HG03039 (cell line): ENCODE results near the gene SEL1L2.
"Not testable (repeated sequence)": the region's sequence is repeated elsewhere in the genome, so short reads cannot be mapped to it uniquely, and the experiment has no call there.

ENCODE experiments used
- ATAC-seq: cut with Tn5 transposase; IDR thresholded peaks from one replicate; pipeline ENCODE4 v1.9.1; 2021; ENCODE audit warnings: mild to moderate bottlenecking, moderate library complexity; ENCODE audit not compliant: unreplicated experiment

The SEL1L2 gene, protein sequence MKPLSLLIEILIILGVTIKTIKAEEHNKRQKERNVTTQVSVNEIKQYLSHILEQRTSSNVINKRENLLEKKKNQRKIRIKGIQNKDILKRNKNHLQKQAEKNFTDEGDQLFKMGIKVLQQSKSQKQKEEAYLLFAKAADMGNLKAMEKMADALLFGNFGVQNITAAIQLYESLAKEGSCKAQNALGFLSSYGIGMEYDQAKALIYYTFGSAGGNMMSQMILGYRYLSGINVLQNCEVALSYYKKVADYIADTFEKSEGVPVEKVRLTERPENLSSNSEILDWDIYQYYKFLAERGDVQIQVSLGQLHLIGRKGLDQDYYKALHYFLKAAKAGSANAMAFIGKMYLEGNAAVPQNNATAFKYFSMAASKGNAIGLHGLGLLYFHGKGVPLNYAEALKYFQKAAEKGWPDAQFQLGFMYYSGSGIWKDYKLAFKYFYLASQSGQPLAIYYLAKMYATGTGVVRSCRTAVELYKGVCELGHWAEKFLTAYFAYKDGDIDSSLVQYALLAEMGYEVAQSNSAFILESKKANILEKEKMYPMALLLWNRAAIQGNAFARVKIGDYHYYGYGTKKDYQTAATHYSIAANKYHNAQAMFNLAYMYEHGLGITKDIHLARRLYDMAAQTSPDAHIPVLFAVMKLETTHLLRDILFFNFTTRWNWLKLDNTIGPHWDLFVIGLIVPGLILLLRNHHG

DNA sequence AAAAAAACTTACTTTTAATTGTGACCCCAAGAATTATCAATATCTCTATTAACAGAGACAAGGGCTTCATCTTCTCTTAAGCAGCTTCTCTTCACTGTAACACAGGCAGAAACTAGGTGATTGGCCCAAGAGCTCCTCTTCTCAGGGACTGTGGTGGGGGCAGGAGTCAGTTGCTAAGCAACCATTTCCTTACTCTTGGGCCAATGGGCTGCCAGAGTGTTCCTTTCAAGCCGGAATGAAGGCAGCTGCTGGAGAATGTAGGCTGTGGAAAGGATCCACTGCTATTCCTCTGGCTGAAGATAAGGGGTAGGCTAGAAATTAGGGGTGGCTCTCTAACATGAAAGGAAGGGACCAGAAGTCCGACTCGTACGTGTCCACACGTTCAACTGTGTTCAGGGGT, at the start of gene SEL1L2:
Gene SEL1L2, minus strand, starts transcription at position 150 of the 400 bp plus-strand sequence. Its CDS starts 80 bp downstream, at position 70.
- no peak for ATAC-seq

DNA sequence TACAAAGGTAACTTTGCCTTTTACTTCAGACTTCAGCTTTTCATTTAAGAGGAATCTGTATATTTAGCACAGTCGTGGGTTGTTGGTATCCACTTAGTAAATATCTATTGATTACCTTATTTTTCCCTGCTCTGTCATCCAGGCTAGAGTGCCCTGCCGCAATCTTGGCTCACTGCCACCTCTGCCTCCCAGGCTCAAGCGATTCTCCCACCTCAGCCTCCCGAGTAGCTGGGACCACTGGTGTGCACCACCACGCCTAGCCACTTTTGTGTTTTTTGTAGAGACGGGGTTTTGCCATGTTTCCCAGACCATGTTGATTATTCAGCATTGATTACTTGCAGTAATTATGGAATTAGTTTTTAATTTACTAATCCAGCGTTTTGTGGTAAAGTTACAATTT, 46.2 kb upstream of the SEL1L2 start:
- ATAC-seq, result no peak

DNA sequence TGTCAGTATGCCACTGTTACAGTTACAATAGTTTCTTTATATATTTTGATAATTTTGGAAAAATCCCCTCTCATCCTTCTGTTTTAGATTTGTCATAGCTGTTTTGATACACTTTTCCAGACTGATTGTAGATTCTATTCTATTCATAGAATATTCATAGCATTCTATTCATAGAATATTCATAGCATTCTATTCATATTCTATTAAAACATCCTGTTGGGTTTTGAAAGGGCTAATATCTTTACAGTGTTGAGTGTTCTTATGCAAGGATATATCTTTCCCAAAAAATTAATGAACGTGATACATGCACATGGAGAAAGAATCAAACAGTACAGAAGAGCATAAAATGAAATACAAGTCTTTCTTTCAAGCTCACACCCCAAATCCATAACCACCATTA, 42.9 kb upstream of the SEL1L2 start:
- ATAC-seq, result no peak

DNA sequence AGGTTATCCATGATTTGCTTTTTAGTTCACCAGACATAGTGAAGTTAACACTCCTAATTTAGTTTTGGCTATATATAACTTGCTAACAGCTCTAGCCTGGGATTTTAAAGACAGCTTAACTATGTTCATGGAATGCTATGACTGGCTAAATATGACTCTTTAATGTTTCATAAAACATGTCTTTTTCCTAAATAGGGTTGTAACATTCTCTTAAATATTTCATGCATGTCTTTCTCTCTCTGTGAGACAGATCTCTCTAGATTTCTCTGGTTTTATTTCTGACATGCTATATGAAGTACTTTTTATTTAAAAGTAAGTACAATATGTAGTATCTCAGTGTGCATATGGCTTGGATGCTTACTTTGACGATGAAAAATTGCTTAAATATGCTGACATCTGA, 40.6 kb upstream of the SEL1L2 start:
- ATAC-seq, result no peak

DNA sequence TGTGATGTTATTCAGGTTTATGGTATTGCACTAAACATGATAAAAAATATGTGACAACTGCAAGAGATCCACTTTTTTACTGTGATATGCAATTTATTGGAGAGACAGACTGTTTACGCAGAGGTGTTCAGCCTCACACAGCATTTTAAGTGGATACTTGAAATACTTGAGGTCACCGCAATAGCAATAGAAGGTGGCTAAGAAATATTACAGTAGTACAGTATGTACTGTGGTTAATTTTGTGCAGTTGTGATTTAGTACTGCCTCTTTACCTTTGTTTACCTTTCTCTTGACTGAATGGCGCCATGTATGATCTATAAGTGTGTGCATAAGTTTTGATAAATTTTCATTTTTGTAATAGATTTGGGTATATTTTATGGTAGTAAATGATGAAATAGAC, 22.3 kb upstream of the SEL1L2 start:
- ATAC-seq, result no peak

DNA sequence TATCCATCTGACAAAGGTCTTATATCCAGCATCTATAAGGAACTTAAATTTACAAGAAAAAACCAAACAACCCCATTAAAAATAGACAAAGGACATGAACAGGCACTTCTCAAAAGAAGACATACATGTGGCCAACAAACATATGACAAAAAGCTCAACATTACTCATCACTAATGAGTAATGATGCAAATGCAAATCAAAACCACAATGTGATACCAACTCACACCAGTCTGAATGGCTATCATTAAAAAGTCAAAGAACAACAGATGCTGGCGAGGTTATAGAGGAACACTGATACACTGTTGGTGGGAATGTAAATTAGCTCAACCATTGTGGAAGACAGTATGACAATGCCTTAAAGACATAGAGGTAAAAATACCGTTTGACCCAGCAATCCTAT, 18.8 kb upstream of the SEL1L2 start:
- ATAC-seq, result no peak

DNA sequence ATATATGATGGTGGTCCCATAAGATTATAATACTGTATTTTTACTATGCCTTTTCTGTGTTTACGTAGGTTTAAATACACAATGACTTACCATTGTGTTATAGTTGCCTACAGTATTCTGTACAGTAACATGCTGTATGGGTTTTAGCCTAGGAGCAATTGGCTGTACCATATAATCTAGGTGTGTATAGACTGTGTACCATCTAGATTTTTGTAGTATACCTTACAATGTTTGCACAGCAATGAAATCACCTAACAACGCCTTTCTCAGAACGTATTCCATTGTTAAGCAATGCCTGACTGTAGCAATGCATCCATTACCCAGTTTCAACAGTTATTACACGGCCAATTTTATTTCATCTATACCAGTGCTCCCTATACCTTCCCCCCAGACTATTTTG, 15.6 kb upstream of the SEL1L2 start:
- ATAC-seq, result no peak

DNA sequence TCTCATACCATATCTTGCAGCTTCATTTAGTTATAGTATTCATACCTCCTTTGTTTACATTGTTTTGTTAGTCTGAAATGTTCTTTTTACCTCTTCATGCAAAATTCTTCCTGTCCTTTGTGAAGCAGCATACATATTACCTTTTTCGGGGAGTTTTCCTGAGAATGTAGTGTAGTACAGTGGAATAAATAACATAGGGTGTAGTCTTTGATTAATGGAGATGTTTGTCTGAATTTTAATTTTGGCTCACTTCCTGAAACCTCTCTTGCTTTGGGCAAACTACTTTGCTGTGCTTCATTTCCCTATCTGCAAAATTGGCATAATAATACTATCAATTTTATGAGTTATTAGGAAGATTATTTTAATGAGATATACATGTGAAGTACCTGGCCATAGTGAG, 10.5 kb upstream of the SEL1L2 start:
- no peak for ATAC-seq

DNA sequence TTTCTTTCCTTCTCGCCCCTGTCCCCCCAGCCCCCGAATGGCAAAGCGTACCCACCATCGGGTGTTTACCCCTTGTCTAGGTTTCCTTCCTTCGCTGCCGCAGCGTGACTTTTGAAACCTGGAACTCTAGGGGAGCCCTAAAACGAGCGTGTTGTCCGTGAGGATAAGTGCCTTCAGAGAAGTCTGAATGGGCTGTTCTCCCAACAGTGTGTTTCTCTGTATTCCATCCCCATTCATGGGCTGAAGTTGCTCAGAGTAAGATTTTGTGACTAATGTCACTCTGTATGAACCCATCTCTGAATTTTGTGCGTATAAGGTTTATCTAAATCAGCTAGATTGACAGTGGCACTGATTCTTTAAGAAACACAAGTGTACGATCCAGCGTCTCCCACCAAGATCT, 5.9 kb upstream of the SEL1L2 start:
- no peak for ATAC-seq

DNA sequence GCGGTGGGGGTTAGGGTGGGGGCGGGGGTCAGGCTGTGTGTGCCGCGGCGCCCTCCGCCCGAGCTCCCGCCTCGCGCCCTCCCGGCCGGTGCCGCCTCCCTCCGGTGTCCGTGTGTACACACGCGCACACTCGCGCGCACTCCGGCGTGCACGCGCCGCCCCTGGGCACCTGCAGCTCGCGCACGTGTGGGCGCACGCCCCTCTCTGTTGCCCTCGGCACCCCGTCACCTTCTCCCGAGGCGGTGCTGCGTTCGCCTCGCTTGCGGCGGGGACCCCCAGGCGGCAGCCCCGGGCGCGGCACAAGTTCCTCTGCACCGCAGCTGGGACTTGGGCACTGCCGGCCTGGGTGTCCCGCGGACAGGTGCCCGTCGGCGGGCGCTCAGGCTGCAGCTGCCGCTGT, 5.4 kb upstream of the SEL1L2 start:
- ATAC-seq, result no peak

DNA sequence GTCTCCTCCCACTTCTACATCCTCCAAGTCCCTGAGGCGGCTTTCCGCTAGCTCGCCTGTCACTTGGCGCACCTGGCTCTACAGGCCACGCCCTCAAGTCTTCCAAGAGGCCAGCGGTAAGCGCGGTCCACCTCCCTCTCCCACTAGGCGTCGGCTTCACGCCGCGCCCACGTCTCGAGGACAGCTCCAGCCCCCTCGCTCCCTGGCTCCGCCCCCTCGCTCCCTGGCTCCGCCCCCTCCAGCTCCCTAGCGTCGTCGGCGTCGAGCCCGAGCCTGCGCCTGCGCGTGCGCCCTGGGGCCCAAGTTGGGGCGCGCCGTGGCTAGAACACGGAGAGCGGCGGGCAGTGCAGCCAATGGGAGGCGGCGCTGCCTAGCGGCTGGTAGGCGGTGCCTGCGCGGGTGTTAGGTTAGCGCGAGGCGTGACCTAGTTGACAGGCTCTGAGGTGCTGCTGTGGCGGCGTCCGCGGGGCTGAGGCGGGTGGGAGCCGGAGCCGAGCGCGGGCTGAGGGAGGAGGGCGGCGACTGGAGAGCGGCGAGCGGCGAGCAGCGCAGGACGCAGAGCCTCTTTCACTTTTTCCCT, 4.8 kb upstream of the SEL1L2 start, which contains the start of gene MACROD2:
Gene MACROD2, plus strand, starts transcription at position 431 of the 580 bp plus-strand sequence.
- no peak for ATAC-seq

DNA sequence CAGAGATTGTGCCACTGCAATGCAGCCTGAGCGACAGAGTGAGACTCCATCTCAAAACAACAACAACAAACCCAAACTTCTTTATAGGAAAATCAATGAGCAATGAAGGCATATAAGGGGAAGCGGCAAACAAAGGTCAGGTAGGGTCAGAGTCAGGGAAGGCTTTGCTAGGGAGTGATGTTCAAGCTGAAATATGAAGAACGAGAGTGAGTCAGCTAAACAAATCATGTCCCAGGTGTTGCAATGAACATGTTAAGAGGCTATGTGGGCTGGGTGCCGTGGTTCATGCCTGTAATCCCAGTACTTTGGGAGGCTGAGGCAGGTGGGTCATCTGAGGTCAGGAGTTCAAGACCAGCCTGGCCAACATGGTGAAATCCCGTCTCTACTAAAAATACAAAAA, 1.5 kb upstream of the SEL1L2 start:
- not testable (repeated sequence) for ATAC-seq

DNA sequence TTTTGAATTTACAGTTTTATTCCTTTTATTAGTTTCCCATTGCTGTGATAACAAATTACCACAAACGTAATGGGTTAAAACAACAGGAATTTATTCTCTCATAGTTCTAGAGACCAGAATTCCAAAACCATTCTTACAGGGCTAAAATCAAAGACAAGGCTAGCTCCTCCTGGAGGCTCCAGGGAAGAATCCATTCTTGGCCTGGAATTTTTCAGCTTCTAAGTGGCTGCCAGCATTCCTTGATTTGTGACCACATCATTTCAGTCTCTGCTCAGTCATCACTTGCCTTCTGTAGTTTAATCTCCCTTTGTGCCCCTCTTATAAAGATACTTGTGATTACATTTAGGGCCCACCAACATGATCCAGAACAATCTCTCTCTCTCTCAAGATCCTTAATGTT, 897 bp upstream of the SEL1L2 start:
- ATAC-seq, result no peak

DNA sequence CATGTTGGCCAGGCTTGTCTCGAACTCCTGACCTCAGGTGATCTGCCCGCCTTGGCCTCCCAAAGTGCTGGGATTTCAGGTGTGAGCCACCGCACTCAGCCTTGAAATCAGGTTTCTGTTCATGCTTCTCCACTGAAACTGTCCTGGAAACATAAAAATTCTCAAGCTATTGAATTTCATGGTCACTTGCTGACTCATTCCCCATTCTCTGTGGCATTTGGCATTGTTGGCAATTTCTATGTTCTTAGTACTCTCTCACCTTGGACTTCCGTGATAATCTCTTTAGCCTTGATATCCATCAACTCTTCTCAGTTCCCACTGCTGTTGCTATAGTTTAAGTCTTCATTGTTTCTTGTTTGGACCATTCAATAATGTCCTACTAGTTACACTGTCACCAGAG, 6.2 kb downstream of the SEL1L2 start:
- no peak for ATAC-seq

DNA sequence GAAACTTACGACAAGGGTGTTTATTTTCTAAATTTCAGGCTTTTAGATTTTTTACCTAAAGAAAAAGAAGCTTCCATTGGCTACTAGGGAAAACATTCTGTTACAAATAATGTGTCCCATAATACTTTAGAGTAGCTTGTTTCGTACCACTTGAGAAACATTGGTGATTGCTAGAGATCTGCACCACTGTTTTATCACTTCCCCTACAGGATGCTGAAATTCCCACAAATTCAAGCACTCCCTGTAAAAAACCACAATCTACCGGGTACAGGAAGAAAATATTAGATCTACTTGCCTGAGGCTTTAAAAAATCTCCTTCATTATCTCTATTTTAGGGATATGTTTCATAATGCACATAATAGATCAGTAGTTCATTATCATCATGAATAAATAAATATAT, 29.9 kb downstream of the SEL1L2 start:
- ATAC-seq, result no peak

DNA sequence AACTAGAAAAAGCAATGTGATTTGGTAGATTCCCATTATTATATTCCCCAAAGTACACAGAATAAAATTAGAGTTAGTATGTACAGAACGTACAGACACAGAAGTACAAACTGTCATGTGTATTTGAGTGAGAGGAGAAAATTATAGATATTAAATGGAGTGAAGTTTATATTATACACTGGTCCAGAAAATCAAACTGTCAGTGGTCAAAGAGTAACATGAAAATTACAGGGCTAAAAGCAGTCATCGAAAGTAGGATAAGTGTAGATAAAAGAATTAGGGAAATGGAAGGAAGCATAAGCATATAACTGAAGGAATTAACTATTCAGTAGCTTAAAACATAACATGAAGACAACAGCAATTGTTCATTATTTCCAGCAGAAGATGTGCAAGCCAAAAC, 30.3 kb downstream of the SEL1L2 start:
- no peak for ATAC-seq

DNA sequence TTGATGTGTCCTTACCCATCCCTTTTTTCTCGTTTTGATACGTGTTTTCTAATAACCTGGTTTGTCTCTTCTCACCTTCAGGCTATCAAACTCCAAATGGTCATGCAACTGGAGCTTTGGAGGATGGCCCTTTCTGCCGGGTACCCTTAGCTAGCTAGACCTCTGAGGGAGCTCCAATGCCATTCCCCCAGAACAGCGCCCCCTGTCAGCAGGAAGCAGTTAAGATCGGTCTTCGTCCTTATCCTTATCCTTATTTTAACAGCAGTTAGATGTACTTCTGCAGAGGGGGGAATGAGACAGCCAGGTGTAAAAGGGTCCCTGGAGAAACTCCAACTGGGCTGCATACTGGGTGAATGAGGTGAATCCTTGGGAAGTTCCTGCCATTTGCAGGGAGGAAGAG, 37.2 kb downstream of the SEL1L2 start:
- ATAC-seq, result no peak

DNA sequence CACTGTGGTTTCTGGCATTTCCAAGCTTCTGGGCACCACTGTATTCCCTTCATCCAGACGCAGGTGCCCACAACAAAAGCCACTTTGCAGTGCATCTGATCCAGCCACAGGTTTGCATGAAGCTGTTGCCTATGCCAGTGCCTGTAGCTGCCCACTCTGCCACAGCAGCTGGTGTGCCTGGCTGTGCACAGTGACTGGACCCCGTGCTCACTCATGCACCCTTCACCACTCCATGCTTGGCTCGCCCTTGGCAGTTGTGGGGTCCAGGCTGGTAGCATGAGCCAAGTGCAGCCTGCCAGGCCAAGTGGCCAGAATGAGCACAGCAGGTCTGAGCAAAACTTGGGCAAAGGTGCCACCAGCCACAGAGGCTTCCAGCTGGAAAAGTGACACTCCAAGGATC, 42.7 kb downstream of the SEL1L2 start:
- ATAC-seq, result no peak

DNA sequence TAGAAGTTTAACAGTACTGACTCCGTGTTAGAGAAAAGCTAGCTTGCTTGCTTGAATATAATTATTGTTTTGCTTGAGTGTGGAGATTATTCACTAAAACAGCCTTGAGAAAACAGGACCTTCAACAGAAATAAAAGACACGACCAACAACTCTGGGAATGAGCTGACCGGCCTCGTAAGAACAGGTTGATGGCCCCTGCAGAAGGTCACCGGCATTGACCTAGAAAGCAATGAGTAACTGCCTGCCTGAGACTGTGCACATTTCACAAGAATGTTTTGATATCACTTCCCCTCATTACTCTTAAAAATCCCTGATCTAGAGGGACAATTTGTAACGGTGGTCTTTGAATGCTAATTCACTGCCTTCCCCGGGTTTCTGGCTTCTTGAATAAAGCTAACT, 49.4 kb downstream of the SEL1L2 start:
- ATAC-seq, result no peak

DNA sequence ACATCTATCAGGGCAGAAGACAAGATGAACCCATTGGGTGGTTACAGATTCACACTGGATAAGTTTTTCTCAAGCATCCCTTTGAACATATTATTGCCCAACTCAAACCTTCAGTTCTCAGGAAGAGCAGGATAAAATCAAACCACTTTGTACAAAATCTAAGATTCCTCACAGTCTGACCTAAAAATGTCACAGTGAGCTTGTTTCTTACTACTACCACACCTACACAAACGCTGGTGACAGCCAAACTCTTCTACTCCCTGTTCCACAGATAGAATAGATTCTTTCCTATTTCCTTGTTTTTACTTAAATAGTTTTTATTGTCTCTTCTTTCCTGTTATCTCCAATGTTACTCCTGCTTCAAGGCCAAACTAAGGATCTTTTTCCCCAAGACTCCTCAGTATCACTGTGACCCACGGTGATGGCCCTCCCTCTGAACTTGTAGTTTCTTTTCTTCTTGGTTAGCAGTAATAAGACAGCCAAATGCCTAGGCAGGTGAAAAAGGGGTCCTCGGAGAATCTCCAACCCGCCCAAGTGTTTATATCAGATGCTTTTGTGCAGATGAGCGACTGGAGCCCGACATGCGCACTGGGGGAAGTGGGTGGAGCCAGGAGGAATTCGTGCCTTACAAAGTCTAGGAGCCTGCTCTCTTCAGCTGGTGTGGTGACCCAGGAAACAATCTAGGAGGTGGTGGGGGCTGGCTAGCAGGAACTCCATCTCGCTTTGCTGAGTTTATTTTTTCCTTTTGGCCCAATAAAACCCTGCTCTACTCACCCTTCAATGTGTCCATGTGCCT, 53.4 kb downstream of the SEL1L2 start:
- ATAC-seq, result no peak
